Tongue (tissue), 2 donors: ENCODE data around the gene DDX42. TPM values are rescaled to one million over a fixed set of nuclear protein-coding genes. Genes with fewer than 3 reads are reported as not detected.
A peak's percentile ranks its signal among the peaks of the same experiment; 100 is the strongest.

ENCODE experiments used
- DNase-seq: peaks from one replicate; pipeline ENCODE4 v3.0.0-alpha.2; 2015
- total RNA-seq: library from RNA; depleted of rRNA; stranded (reverse); fragments of >200 nt; gene quantifications from one replicate; pipeline ENCODE4 v1.2.3, GENCODE V29; 2014

The DDX42 gene, protein sequence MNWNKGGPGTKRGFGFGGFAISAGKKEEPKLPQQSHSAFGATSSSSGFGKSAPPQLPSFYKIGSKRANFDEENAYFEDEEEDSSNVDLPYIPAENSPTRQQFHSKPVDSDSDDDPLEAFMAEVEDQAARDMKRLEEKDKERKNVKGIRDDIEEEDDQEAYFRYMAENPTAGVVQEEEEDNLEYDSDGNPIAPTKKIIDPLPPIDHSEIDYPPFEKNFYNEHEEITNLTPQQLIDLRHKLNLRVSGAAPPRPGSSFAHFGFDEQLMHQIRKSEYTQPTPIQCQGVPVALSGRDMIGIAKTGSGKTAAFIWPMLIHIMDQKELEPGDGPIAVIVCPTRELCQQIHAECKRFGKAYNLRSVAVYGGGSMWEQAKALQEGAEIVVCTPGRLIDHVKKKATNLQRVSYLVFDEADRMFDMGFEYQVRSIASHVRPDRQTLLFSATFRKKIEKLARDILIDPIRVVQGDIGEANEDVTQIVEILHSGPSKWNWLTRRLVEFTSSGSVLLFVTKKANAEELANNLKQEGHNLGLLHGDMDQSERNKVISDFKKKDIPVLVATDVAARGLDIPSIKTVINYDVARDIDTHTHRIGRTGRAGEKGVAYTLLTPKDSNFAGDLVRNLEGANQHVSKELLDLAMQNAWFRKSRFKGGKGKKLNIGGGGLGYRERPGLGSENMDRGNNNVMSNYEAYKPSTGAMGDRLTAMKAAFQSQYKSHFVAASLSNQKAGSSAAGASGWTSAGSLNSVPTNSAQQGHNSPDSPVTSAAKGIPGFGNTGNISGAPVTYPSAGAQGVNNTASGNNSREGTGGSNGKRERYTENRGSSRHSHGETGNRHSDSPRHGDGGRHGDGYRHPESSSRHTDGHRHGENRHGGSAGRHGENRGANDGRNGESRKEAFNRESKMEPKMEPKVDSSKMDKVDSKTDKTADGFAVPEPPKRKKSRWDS
- total RNA-seq = 105 TPM

DNA sequence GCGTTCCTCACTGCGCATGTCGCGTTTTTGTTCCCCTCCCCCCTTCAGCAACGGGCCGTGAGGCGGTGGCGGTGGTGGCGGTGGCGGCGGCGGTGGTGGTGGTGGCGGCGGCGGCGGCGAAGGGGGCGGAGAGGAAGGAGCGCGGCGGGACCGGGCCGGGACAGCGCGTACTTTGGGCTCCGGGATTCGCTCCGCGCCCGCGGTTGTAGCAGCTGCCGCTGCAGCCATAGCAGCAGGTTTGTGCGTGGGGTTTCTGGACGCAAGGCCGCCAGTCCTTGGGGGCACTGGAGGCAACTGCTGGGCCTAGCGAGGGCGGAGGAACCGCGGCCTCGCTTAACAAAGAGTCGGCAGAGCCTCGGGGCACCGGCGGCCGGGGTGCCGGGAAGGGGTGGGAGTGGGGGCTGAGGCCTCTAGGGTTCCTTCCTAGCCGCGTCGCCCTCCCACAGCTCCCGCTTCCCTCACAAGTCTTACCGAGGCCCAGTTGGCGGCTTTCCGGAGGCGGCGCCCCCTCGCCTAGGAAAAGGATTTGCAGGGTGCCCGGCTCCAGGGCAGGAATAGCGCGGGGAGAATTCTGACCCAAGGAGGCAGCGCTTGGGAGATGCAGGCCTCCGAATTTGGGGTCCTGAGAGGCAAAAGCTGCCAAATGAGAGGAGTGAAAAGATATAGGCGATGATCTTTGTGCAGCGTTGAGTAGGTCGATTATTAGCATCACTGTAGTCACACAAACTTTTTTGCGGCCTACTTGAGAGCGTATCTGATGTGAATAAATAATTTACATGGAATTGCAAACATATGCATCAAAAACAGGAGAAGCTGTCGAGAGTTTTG, at the start of gene DDX42:
DDX42 (plus strand) TSS at position 30 of the 828 bp plus-strand sequence. CDS start 12,880 bp downstream, outside the sequence.
- peak; percentile 76 for DNase-seq

DNA sequence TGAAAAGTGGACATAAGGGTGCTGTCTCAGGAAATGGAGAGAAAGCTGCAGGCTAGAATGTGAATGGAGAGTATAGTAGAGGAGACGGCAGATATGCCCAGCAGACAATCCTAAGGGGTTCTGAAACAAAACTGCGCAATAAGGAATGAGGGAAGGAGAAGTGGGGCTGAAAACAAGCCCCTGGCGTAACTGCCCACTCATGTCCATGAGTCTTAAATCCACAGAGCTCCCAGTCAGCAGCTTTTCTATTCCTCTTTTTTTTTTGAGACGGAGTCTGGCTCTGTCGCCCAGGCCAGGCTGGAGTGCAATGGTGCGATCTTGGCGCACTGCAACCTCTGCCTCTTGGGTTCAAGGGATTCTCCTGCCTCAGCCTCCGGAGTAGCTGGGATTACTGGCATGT, 38.3 kb upstream of the DDX42 start:
- no peak for DNase-seq

DNA sequence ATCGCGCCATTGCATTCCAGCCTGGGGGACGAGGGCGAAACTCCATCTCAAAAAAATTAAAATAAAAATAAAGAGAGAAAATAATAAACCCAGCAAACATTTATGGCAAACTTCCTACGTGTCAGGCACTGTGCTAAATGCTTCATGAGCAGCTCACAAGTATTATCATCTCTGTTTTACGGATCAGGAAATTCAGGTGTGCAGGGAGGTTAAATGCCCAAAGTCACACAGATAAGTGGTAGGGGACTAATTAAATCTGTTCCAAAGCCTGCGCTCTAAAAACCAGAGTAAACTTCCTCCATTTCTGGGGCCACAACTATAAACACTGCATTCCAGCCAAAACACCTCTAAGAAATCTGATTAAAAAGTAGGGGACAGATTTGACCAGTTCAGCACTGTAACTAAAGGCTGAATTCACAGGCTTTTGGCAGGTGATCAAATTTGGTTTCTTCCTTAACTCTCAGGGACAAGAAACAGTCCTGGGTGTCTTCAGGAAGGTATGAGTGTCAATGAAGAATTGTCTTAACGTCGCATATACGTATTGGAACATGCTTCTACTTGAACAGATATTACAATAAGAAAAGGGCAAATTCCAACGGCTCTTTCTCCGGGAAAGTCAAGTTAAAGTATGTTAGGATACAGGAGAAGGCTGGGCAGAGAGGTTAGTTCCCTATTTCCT, 33.4 kb upstream of the DDX42 start:
- no peak for DNase-seq

DNA sequence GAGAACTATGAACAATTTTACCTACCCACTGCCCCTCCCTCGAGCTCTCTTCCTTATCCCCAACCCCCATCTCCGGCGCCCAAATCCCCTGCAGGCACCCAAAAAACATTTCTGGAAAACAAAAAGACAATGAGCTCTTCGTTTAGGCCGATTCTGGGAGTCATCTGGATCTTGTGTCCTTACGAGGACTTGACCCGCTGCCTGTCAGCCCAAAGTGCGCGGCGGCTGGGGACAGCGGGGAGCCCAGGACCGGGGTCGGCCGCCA, 32.9 kb upstream of the DDX42 start:
- peak; percentile 38 for DNase-seq

DNA sequence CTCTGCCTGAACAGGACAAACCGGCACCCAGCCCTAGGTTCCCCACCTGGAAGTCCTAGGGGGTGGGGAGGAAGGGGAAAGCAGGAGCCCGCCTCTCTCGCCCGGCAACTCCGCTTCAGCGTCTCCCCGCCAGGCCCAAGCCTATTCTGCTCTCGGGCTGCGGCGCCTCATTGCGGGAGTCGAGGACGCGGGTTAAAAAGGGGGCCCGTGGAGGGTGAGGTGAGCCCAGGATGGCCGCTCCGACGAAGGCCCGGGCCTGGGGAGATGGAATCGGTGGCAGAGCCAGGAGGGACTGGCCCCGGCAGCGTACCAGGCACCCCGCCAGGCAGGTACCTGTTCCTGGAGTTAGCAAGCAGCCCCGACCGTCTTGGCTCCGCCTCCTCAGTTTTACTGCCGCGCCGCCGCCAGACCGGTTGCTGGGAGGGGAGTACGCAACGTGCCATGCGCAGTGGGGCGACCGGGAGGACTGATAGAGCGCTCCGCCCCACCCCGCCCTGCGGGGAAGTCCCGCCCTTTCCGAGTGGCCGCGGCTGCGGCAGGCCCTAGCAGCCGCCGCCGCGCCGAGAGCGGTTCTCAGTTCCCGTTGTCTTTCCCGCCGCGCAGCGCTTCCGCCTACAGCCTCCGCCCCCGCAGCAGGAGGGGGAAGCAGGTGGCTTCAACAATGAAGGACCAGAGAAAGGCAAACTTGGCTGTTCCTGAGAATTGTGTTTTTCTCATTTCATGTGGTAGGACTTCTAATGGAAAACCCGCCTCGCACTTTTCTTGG, 32.4 kb upstream of the DDX42 start, which contains the start of gene STRADA:
STRADA (minus strand) TSS at position 392 of the 766 bp plus-strand sequence. CDS start 13,430 bp downstream, outside the sequence.
- DNase-seq = peak; percentile 99

DNA sequence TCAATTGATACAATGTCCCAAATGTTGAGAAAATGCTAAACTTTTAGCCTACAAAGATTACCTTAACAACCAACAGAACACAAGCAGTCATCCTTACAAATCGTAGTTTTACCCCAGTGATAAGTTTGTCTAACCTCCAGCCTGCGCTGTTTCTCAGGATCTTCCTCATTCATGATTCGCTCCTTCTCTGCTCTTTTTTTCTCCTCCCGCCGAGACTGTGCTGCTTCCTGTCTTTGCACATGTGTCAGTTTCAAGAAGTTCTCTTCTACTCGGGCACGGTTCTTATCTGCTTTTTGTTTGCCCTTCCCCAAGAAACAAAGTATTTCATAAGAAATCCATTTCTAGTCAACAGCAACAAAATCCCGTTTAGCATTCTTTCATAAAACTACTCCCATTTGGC, 22.2 kb upstream of the DDX42 start:
- no peak for DNase-seq

DNA sequence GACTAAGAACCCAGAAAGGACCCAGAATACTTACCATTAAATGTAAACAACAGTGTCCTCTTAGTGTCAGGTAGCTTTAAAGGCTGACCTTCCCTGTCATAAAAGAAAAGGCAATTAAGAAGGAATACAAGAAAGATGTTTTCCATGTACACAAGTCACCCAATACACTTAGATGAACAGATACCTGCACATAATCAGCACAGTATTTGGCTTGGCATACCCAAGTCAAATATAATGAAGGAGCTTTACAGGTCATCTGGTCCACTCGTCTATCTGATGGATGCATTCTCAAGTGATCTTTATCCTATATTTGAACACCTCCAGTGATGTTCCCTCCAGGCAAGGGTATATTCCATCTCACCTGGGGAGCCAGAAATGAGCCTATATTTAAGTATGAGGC, 21.3 kb upstream of the DDX42 start:
- DNase-seq = no peak

DNA sequence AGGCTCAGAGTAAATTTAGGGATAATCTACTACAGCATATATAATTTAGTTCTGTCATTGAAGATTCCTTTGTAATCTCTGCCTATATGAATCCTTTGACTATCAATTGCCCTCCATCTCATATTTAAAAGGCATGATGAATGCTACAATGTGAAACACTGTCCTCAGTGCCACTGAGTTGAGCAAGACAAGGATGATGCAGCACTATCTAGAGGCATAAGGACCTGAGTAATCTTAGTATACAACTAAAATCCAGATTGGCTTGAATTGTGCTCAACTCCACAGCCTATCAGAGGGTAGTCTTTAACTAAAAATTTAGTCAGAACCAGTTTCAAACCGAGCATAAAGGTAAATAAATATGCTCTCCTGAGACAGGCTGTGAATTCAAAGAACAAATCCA, 20.8 kb upstream of the DDX42 start:
- no peak for DNase-seq

DNA sequence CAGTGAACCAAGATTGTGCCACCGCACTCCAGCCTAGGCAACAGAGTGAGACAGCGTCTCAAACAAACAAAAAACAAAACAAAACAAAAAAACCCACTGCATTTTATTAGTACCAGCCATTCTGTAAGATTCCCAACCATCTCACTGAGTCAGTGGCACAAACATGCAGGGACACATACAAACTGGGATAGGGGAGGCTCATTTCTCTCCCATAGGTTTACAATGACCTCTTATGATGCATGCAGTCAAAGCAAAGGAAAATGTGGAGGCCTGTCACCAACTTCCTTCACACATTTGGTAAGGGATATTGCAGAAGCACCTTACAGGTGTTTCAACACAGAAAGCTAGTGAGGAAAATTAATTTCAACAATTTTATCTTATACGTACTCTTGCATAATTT, 19.9 kb upstream of the DDX42 start:
- no peak for DNase-seq

DNA sequence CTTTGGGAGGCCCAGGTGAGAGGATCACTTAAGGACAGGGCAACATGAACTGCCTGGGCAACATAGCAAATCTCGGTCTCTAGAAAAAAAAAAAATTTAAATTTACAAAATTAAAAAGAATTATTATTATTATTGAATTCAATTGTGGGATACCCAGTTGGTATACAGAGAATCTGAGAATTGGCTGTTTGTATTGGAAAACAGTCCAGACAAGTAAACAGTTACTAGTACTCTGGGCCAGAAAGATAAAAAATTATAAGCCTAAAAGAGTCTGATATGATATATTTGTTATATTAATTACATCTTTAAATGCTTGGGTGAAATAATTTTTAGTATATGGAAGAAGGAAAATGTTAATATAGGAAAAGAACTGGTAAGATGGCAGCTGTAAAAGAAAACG, 15.5 kb upstream of the DDX42 start:
- DNase-seq = no peak

DNA sequence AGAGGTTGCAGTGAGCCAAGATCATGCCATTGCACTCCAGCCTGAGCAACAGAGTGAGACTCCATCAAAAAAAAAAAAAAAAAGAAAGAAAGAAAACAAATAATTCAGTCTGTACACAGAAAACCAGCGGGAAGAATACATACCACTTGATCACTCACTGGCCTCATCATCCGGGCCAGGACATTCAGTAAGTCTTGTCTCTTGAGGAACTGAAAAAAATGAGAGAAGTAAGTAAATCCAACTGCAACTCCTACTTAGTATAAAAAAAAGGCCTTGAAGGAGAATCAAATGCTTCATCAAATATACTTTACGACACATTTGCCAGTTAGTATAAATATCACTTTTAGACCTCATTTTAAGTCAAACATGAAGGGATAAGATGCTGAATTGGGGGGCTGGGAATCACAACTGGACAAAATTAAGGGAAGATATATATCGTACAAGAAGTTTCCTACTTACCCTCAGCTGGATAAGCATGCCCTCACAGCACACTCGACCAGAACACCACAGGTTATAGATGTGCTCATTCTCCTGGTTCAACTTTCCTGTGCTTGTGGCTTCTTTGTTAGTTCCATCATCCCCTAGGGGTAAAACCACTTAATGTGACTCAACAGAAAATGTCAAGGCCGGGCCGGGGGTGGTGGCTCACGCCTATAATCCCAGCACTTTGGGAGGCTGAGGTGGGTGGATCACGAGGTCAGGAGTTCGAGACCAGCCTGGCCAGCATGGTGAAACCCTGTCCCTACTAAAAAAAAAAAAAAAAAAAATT, 13.0 kb upstream of the DDX42 start:
- DNase-seq = no peak

DNA sequence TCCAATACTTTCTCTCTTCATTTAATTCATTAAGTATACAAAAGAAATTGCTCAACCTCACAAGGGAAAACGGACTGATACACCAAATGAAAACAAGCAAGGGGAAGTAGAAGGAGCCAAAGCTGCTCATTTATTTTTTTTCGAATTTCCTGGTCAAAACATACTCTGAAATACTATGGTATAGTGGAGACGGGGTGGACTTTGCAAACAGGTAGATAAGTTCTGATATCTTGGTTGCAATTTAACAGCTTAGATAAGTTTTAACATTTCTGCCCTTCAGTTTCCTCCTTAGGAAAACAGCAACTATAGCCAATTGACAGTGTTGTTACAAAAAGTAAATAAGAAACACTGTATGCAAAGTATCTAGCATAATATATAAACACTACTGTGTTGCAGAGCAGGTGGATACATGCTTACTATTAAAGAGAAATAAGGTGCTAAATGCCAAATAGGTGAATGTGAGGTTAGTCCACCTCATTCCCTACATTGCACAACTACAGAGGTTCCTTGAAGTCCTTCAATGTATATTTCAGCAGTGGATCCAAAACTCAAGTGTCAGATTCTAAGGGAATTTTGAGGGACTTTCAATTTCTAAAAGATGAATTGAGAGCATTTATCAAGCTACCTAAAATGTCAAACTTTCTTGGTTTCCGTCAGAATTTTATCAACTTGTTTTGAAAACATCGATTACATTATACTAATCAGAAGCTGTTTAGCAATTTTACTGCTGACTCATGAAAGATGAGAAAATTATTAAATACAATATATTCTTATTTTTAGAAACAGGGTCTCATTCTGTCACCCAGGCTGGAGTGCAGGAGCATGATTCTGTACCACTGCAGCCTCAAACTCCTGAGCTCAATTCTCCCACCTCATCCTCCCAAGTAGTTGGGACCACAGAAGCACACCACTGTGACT, 11.6 kb upstream of the DDX42 start:
- no peak for DNase-seq

DNA sequence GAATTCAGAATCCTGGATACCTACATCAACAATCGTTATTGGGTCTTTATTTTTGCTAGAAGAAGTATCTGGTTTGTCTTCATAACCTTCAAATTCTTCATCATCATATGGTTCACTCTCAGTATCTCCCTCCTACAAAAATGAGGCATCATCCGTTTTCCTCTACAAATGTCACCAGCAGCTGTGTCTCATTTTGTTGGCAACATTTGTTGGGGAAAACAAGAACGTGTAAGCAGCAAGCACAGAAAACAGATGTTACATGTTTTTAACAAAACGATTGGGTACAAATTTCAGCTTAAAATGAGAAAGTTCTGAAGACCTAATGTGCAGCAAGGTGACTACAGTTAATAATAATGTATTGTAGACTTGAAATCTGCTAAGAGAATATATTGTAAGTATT, 9.3 kb upstream of the DDX42 start:
- no peak for DNase-seq

DNA sequence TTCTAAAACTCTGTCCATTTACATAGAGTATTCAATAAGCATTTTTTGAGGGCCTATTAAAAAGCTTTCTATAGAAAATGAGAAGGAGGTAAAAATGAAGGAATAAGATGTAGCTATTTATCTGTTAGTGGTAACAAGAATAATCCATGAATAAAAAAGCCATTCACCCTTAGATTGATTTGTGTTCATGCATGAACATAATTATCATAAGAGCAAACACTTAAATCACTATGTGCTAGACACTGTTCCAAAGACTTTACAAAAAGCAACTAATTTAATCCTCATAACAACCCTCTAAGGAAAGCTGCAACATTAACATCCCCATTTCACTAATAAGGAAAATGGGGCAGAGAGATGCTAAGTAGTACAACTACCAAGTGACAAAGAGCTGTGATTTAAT, 7.2 kb upstream of the DDX42 start:
- DNase-seq = no peak

DNA sequence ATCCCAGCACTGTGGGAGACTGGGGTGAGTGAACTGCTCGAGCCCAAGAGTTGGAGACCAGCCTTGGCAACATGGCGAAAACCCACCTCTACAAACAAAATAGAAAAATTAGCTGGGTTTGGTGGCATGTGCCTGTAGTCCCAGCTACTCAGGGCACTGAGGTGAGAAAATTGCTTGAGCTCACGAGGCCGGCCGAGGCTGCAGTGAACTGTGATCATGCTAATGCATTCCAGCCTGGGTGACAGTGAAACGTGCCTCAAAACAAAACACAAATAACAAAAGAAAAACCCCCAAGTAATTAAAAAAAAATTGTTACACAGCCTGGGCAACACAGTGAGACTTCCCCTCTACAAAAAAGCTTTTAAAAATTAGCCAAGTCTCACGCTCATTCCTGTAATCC, 5.5 kb upstream of the DDX42 start:
- no peak for DNase-seq

DNA sequence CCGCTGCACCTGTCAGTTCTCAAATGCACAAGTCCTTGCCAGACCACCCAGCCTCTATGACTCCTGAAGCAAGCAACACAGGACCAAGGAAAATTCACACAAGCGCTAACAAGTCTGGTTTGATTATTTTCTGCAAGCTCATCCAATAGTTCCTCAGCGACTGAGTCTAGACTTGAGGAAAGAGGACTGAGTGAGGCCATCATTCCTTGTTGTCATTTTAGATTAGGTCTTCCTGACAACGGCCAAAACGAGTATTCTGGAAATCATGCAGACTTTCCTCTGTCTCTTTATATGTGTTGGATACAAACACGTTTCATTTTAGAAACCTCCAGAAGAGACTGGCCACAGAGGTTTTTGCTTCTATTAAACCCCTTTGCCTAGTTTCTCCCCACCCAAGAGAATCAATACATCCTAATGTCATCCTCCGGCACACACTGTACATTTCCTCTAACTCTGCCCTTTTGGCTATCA, 1.1 kb upstream of the DDX42 start:
- peak; percentile 56 for DNase-seq

DNA sequence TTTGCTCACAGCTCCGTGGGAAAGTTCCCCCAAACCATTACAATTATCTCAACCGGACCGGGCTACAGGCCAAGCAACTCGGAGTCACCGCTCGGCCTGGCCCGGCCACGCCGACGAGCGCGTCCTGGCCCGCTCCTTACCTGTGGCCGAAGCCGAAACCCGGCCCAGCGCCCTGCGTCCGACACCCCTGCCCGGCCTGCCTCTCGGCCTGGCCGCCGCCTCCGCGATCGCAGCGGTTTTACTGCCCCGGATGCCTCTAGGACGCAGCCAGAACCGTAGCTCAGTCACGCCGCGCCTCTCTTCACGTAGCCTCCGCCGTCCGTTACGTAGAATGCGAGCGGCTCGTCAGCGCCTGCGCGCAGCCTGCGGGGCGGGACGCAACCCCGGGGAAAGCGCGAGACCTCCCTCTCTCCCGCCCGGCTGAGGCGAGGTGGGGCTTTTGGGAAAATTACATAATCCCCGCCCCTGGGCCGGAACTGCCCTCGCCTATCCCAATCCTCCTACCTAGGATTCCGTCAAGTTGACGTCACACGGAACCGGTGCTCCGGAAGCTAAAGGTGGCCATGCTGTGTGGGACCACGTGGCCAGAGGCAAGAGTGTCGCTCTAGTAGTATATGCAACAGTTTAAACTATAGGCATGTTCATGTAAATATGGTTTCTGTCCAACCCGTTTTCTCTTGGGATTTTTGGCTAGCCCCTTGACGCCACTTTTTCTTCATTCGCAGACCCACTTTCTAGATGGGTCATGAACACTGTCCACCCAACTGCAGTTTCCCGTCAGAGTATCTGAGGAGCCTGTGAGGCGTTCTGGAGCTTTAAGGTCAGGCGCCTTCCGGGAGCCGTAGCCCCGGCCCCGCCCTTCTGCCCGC, 464 bp upstream of the DDX42 start, which contains the start of gene CCDC47:
CCDC47 (minus strand) TSS at position 326 of the 869 bp plus-strand sequence. CDS start 7,422 bp downstream, outside the sequence.
- DNase-seq = peak; percentile 100

DNA sequence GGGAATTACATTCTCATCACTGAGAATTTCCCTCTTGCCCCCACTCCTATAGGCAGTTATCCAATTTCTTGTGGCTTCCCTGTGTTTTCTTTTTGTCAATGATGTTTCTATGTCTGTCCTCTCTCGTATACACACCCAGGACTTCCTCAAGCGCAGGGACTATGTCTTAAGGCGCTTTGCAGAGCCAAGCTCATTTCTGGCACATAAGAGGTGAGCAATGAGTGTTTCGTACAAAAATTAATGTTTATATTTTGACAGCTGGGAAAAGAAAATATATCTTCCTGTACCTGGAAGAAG, 947 bp downstream of the DDX42 start:
- peak; percentile 8 for DNase-seq
